Measurements from ENCODE around the gene DUSP9. TPM values are rescaled to one million over a fixed set of nuclear protein-coding genes. Genes with fewer than 3 reads are reported as not detected.

DUSP9 gene
- total and polyA plus RNA-seq, 2 donors: 0.63 to 1.2 TPM

DNA sequence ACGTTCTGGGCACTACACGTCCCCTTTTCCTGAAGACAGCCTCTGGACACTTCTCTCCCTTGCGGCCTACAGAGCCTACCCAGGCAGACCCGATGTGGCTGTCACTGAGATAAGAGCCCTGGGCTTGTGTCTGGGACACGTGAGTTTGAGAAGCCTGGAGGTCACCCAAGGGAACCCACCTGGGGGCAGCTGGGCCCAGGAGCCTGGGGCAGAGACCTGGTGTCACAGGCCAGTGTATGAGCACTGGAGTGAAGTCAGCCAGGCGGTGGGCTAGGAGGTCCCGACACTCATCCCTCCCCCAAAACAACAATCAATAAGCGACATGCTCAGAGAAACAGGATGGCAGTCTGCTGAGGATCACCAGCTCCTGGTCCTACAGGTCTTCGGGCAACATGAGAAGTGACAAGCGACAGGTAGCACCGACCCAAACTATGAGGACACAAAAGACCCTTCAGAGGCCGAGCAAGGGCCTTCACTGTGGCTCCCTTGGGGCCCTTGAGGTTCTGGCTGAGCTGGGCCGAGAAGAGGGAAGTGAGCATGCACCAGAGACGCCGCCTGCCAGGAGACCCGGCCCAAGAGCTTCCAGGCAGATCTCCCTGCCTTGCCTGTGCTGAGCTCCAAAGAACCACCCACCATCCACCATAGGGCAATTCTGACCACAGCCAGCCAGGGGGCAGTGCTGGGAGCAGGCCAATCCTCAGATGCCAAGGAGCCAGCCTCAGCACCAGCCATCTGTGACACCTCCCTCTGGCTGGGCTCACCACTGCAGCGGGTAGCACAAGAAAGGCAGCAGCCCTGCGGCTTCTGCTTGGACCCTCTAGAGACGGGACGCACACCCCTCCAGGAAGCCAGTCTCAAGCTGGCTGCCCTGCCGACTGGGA lies 11.0 kb upstream of the DUSP9 start:
- no peak overlapping the region for H3K4me3 ChIP-seq (ENCODE audit: low read depth, low read length)
- H3K4me1 ChIP-seq (ENCODE audit: insufficient read depth): no peaks in the 10 kb centered on the region
- 89% methylated on average over 21 of the region's 21 CpGs for WGBS
- no peak overlapping the region for H3K27ac ChIP-seq (ENCODE audit: low read depth)
- no peak for DNase-seq (ENCODE audit: extremely low spot score)
- H3K36me3 ChIP-seq (ENCODE audit: insufficient read depth): no peaks in the 10 kb centered on the region

DNA sequence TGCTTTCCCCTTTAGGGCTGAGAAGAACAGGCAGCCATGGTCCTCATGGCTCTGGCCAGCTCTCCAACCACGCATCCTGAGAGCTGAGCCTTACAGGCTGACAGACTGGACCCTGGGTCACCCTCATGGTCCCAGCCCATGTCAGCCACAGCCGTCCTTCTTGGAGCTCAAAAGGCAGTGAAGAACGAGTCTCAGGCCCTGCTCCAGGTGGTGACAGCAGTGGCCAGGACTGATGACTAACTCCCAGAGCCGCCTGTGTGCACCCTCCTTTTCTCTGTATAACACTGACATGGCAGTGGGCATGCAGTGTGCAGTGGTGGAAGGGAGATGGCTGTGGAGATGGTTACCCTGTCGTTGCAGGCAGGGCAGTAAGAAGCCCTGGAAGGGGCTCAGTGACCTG lies 10.3 kb upstream of the DUSP9 start:
- DNase-seq (ENCODE audit: extremely low spot score): no peak
- Histone ChIP-seq H3K4me1 (ENCODE audit: insufficient read depth) (no peaks in the 10 kb centered on the region), H3K27ac (ENCODE audit: low read depth) (no peak overlapping the region), H3K36me3 (ENCODE audit: insufficient read depth) (no peaks in the 10 kb centered on the region), H3K4me3 (ENCODE audit: low read depth, low read length) (no peak overlapping the region)
- WGBS: 78% methylated on average over 5 of the region's 5 CpGs

DNA sequence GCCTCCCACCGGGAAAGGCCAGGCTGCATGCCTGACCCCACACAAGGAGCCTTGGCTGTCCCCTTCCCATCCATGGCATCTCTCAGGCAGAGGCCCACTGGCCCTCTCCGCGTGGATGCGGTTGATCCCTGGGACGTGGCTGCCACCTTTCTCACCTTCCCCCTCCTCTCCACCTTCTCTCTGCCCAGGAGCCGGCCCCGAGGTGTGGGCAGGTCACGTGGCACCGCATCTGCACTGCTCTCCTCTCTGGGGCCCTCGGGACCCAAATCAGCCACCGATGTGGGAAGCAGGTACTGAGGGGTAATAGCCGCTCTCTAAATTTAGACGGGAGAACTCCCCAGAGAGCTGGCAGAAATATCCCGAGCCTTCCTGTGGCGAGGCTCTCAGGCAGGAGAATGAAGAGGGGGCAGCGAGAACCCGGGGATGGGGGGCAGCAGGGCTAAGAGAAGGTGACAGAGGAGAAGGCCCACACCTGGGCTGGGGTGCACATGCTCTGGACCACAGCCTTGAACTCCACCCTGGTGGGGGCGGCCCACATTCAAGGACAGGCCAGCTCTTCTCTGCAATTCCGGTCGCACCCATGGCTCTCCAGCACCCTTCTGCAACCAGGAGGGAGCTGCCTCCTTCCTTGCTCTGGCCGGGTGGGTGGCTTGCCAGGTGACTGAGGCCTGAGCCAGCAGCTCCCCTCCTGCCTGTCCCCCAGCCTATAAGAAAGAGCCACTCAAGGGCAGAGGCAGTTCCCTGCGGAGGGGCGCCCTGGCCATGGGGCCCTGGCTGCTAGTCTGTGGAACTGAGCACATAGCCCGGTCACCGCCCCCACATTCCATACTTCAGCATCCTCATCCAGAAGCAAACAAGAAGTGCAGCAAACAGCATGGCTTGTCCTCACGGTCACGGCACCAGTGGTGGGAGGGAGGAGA lies 9.6 kb upstream of the DUSP9 start:
- H3K4me3 ChIP-seq (ENCODE audit: low read depth, low read length): no peak overlapping the region
- DNase-seq (ENCODE audit: extremely low spot score): no peak
- H3K27ac ChIP-seq (ENCODE audit: low read depth): no peak overlapping the region
- no peaks in the 10 kb centered on the region for H3K4me1 ChIP-seq (ENCODE audit: insufficient read depth)
- whole genome bisulfite sequencing: 83% methylated on average over 26 of the region's 27 CpGs
- no peaks in the 10 kb centered on the region for H3K36me3 ChIP-seq (ENCODE audit: insufficient read depth)

DNA sequence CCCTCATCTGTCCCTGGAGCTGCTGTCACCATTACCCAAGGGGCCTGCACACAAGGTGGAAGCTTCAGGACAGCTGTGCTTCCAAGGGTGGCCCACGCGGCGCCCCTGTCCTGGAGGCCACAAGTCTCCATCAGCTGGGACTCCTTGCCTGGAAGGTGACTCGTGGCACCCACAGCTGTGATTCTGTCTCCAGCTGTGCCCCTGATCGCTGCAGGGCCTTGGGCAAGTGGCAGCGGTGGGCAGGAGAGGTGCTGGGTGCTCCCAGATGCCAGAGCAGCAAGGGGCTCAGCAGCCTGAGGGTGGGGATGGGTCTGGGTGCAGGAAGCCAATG lies 9.0 kb upstream of the DUSP9 start:
- no peak for DNase-seq (ENCODE audit: extremely low spot score)
- H3K4me1 ChIP-seq (ENCODE audit: insufficient read depth): no peaks in the 10 kb centered on the region
- 89% methylated on average over 6 of the region's 6 CpGs for WGBS
- no peak overlapping the region for H3K27ac ChIP-seq (ENCODE audit: low read depth)
- H3K4me3 ChIP-seq (ENCODE audit: low read depth, low read length): no peak overlapping the region
- no peaks in the 10 kb centered on the region for H3K36me3 ChIP-seq (ENCODE audit: insufficient read depth)

DNA sequence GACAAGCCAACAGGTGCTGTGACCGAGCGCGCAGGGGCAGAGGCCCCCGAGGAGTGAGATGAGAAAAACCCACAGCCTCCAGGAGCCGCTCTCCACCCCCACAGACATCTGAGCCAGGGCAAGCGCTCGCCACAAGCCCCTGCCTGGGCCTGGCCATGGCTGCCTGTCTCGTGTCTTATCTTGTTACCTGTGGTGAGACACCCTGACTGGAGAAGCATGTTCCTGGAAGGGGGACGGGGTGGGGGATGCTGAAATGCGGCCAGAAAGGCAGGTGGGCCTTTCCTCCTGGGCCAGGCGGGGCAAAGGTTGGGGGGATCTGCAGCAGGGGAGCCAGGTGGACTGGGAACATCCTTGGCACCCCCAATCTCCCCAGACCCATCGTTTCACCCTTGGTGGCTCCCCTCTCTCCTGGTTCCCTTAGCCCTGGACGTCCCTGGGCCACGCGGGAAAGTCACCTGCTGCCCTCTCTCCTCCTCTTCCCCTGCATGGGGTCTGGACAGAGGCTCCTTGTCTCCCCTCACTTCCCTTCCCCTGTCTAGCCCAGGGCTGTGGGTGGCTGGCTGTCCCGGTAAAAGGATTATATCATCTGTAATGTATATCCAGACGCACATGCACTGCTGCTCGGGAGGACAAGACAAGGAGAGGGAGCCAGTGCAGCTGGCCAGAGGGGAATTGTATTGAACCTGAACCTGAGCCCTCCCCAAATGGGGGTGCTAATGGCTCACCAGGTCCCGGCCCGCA lies 8.4 kb upstream of the DUSP9 start:
- WGBS: 75% methylated on average over 20 of the region's 20 CpGs
- DNase-seq (ENCODE audit: extremely low spot score): no peak
- Histone ChIP-seq H3K4me1 (ENCODE audit: insufficient read depth) (no peaks in the 10 kb centered on the region), H3K27ac (ENCODE audit: low read depth) (no peak overlapping the region), H3K4me3 (ENCODE audit: low read depth, low read length) (no peak overlapping the region), H3K36me3 (ENCODE audit: insufficient read depth) (no peaks in the 10 kb centered on the region)

DNA sequence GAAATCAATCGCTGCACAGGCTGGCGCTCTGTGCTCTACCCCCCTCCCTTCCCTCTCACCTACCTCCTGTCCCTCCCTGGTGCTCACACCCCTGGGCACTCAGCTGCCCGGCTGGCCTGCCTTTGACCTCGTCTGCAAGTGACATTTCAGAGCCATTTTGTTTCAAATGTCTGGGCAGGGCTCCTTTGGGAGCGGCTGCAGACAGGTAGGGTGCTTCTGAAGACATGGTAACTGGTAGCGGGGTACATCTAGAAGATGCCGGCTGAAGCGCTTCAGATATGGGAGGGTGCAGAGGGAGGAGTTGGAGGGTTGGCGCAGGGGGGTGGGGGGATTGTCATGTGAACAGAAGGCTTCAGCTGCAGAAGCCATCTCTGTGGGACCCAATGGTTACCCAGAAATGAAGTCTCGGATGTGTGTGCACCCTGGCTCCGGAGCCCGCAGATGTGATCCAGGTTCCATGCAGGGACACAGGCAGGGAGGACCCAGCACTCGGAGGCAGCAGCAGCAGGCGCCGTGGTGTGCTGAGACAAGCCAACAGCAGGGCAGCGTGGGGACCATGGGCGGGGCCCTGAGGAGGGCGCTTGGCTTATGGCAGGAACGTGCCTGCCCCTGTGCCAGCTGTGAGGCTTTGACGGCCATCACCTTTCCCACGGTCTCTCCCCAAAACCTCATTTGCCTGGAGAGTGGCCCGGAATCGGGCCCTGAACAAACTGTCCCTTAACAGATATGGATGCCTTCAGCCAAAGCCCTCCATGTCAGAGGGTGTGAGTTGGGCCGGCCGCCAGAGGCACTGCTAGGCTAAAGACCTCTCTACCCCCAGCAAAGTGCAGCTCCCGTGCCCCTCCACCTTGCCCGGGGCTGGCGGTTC lies 7.6 kb upstream of the DUSP9 start:
- 74% methylated on average over 28 of the region's 28 CpGs for WGBS
- Histone ChIP-seq H3K27ac (ENCODE audit: low read depth) (no peak overlapping the region), H3K36me3 (ENCODE audit: insufficient read depth) (no peaks in the 10 kb centered on the region), H3K4me3 (ENCODE audit: low read depth, low read length) (no peak overlapping the region), H3K4me1 (ENCODE audit: insufficient read depth) (no peaks in the 10 kb centered on the region)
- no peak for DNase-seq (ENCODE audit: extremely low spot score)

DNA sequence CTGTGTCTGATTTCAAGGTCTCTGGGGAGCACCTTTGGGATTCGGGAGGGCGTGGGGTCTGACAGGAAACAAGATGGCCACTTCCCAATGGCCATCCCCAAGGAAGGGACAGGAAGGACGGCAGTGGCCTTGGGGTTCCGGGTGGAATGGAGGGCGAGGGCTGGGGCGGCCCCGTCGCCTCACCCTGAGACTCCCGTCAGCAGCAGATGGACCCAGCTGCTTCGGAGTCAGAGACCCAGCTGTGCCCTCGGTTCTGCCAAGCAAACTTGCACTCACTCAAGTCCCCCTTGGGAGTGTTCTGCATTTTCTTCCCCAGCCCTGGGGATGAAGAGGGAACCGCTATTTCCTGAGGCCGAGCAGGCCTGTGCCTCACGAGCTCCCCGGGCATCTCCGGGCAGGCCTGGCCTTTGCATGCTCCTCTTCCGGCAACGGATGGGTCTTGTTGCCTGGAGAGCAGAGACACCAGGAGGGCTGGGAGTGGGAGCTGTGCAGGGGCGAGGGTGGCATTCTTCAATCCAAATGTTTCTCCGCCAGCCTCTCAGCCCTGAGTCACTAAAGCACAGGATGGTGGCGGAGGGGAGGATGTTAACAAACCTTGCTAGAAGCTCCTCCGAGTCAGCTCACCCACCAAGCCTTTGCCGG lies 6.8 kb upstream of the DUSP9 start:
- no peak overlapping the region for H3K27ac ChIP-seq (ENCODE audit: low read depth)
- no peak for DNase-seq (ENCODE audit: extremely low spot score)
- 88% methylated on average over 23 of the region's 23 CpGs for WGBS
- H3K4me1 ChIP-seq (ENCODE audit: insufficient read depth): no peaks in the 10 kb centered on the region
- no peaks in the 10 kb centered on the region for H3K36me3 ChIP-seq (ENCODE audit: insufficient read depth)
- no peak overlapping the region for H3K4me3 ChIP-seq (ENCODE audit: low read depth, low read length)

DNA sequence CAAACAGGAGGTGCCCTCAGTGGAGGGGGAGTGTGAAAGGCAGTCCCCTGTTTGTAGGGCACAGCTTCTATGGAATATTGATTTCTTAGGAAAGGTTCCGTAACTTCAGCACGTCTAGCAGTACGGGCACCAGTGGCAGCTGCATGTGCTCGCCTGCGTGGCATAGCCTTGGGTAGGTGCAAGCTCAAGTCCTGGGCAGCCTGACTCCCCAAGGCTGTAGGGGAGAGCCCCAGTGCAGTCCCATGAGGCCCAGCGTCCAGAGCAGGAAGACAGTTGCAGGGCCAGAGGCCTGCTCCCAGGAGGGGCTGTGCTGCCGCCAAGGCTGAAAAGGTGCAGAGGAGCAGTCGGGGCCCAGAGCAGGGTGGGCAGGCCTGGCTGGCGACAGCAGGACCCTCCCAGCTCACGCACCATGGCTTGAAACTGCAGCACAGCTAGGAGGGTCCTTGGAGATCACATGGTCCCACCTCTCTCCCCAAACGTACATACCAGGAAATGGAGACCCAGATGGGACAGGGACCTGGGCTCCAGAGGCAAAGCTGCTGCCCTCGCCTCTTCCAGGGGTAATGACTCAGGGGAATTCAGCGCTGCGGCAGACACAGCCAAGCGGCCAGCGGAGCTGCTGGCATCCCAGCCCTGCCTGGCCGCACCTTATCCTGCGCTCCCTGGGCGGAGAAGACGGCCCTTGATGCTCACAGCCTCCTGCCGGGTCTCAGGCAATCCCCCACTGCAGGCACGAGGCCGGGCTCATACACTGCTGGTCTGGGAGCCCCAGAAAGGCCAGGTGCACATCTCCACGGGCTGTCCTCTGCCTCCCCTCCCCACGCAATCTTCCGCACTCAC lies 6.0 kb upstream of the DUSP9 start:
- H3K27ac ChIP-seq (ENCODE audit: low read depth): no peak overlapping the region

DNA sequence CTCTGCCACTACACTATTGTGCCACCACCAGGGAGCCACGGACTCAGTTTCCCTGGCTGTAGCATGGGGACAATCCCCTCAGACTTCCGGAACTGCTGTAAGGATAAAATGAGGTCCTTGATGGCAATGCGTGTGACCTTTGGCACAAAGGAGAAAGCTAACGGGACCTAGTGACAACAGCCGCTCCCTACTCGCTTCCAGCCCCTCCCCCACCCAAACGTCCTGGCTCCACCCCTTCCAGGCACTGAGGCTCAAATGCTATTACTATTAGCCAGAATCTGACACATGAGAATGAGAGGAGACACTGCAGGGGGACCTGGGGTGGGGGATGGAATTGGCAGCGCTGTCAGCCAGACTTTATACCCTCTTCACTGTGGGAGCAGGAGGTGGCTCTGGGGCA lies 5.4 kb upstream of the DUSP9 start:
- DNase-seq (ENCODE audit: extremely low spot score): no peak
- Histone ChIP-seq H3K36me3 (ENCODE audit: insufficient read depth) (no peaks in the 10 kb centered on the region), H3K27ac (ENCODE audit: low read depth) (no peak overlapping the region), H3K4me3 (ENCODE audit: low read depth, low read length) (no peak overlapping the region), H3K4me1 (ENCODE audit: insufficient read depth) (no peaks in the 10 kb centered on the region)
- 8% methylated on average over 8 of the region's 8 CpGs for WGBS

More for the DNA sequence above, 6.0 kb upstream of the DUSP9 start:
- no peak overlapping the region for H3K4me3 ChIP-seq (ENCODE audit: low read depth, low read length)
- no peak for DNase-seq (ENCODE audit: extremely low spot score)
- 56% methylated on average over 26 of the region's 26 CpGs for WGBS
- H3K4me1 ChIP-seq (ENCODE audit: insufficient read depth): no peaks in the 10 kb centered on the region
- no peaks in the 10 kb centered on the region for H3K36me3 ChIP-seq (ENCODE audit: insufficient read depth)

DNA sequence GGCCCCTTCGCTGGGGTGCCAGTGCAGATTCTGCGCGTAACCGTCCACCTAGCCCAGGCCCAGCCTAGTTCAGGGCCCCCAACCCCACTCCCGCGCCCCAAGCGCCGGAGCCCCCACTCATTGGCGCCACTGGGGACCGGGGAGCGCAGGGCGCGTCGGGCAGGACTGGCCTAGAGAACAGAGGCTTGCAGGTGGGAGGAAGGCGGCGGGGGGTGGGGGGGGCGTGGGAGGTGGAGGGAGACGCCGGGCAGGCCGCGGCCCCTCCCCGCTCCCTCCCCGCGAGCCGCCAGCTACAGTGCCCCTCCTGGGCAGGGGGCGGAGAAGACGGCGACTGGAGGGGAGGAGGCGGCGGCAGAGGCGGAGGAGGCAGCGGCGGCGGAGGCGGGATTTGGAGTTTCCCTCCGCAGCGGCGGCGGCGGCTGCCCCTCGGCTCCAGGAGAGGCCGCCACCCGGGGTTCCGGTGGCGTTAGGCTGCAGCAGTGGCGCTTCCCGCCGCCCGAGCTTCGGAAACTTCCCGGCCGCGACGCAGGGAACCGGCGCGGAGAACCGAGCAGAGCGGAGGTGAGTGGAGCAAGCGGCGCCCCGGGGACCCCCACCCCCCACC lies 4.8 kb upstream of the DUSP9 start:
- Histone ChIP-seq H3K4me3 (ENCODE audit: low read depth, low read length) (no peak overlapping the region), H3K27ac (ENCODE audit: low read depth) (no peak overlapping the region), H3K36me3 (ENCODE audit: insufficient read depth) (no peaks in the 10 kb centered on the region), H3K4me1 (ENCODE audit: insufficient read depth) (no peaks in the 10 kb centered on the region)
- DNase-seq (ENCODE audit: extremely low spot score): no peak
- WGBS: under 1% methylated on average over 43 of the region's 62 CpGs

DNA sequence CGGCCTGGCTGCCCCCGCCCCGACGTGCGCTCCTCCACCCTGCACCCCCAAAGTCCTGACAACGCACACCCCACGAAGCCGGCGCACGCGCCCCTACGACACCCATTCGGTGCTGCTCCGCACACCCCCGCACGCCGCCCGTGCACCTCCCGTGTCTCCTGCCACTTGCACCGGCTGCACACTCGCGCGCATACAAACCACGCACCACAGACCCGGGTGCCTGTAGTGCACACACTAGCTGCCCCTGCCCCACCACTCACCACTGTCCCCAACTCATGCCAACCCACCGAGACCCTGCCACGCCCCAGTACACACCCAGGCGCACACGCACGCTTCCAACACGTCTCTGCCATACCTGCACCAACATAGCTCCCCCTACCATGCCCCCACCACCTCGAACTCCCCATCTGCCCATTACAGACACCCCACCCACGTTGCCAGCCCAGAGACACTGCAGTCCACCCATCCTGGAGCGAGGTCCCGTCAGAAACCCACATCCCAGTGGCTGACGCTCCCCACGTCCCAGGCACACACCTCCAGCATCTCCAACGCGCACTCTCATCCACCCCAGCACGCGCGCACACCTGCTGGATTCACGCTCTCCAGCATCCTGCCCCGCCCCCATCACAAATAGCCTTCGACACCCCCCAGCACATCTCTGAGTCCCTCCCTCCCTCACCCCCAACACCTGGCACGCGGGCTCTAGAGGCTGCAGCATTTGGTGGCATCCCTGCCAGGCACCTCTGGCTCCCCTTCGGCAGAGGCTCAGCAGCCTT lies 4.2 kb upstream of the DUSP9 start:
- no peaks in the 10 kb centered on the region for H3K36me3 ChIP-seq (ENCODE audit: insufficient read depth)
- no peak for DNase-seq (ENCODE audit: extremely low spot score)

More for the DNA sequence above, 4.2 kb upstream of the DUSP9 start:
- Histone ChIP-seq H3K4me3 (ENCODE audit: low read depth, low read length) (no peak overlapping the region), H3K27ac (ENCODE audit: low read depth) (no peak overlapping the region), H3K4me1 (ENCODE audit: insufficient read depth) (no peaks in the 10 kb centered on the region)
- WGBS: 3% methylated on average over 46 of the region's 48 CpGs
